Heart left ventricle (tissue), 16 donors: ENCODE results near the gene ZBTB40. TPM values are rescaled to one million over a fixed set of nuclear protein-coding genes. Genes with fewer than 3 reads are reported as not detected.
A peak's percentile ranks its signal among the peaks of the same experiment; 100 is the strongest.

ENCODE experiments used
- ATAC-seq, 4 donors: fragments of 200-7000 bp; cut with Tn5 transposase; one replicate each; pipeline ENCODE4 v1.9.1; 2020 to 2022; ENCODE audit warnings: moderate library complexity in 4 of 4, mild to moderate bottlenecking in 3 of 4, moderate number of reproducible peaks in 1 of 4
- DNase-seq, 5 donors: peaks; one replicate each; pipeline ENCODE4 v3.0.0-alpha.2; 2020
- H3K27ac ChIP-seq, 12 donors: fragments of 200-600 bp; sonication (generic) in 4 of 12; one replicate each; pipeline versions ENCODE4 v1.5.0 to v1.8.0; 2016 to 2022; ENCODE audit warnings: mild to moderate bottlenecking in 2 of 12
- H3K27me3 ChIP-seq, 9 donors: fragments of 200-600 bp; sonication (generic) in 2 of 9; one replicate each; pipeline versions ENCODE4 v1.5.1 to v1.8.0; 2016 to 2022; ENCODE audit warnings: mild to moderate bottlenecking in 3 of 9
- H3K36me3 ChIP-seq, 9 donors: fragments of 200-600 bp; sonication (generic) in 2 of 9; one replicate each; pipeline versions ENCODE4 v1.5.0 to v1.8.0; 2018 to 2022; ENCODE audit warnings: mild to moderate bottlenecking in 2 of 9
- H3K4me1 ChIP-seq, 12 donors: fragments of 200-600 bp; sonication (generic) in 4 of 12; one replicate each; pipeline versions ENCODE4 v1.5.0 to v1.8.0; 2016 to 2022; ENCODE audit warnings: mild to moderate bottlenecking in 3 of 12
- H3K4me3 ChIP-seq, 12 donors: fragments of 200-600 bp; sonication (generic) in 4 of 12; one replicate each; pipeline versions ENCODE4 v1.5.0 to v1.8.0; 2017 to 2022; ENCODE audit warnings: mild to moderate bottlenecking in 9 of 12, moderate library complexity in 4 of 12
- H3K9me3 ChIP-seq, 12 donors: fragments of 200-600 bp; sonication (generic) in 4 of 12; one replicate each; pipeline versions ENCODE4 v1.5.0 to v1.8.0; 2016 to 2022; ENCODE audit warnings: mild to moderate bottlenecking in 1 of 12
- CTCF ChIP-seq, 12 donors: fragments of 200-600 bp; sonication (generic) in 4 of 12; IDR thresholded peaks; one replicate each; pipeline versions ENCODE4 v1.5.0 to v1.8.0; 2018 to 2022; ENCODE audit warnings: antibody characterized with exemption in 12 of 12, mild to moderate bottlenecking in 5 of 12
- POLR2A ChIP-seq, 2 donors: fragments of 450-650 bp; IDR thresholded peaks; one replicate each; pipeline ENCODE4 v1.6.1; 2017; ENCODE audit warnings: antibody characterized with exemption in 2 of 2, mild to moderate bottlenecking in 2 of 2, moderate library complexity in 2 of 2
- WGBS, 4 donors: extraction: QIAGEN DNeasy Blood & Tissue Kit in 2 of 4; methylation state at CpG; one replicate each; pipeline versions ENCODE4 v1.1.5 to v1.1.7; 2013 to 2018; 5-methylcytosine and 5-hydroxymethylcytosine counted together
- intact Hi-C, 10 donors: fragments of 100-400 bp; cut with DNase I; formaldehyde crosslinking; loops; one replicate each; pipeline versions ENCODE4 v1.11.1 to v1.14.2; 2022
- polyA plus RNA-seq, 2 donors: library from polyadenylated mRNA; stranded (reverse); fragments of 200-250 nt; gene quantifications; one replicate each; pipeline ENCODE4 v1.2.3, GENCODE V29; 2013
- total RNA-seq, 9 donors: library from RNA; depleted of rRNA in 2 of 9; stranded (reverse); fragments of >200 nt in 2 of 9; fragmentation: NEBNext Ultra II Directional in 3 of 9; extraction: Animal tissue kit (Norgen Biotek cat#: 25700) in 3 of 9; gene quantifications; one replicate each; pipeline versions ENCODE4 v1.1.0 to v1.2.4, GENCODE V29; 2016 to 2023
- donor health status: ischemic (EF 13 %, LVEDD 7.1; RV severe dilation, severe dysfunction).
- donor health status: healthy with polysubstance abuse.
- donor health status: DM: no; HTN: yes; CAD: no.
- donor health status: DM: no; HTN: no; CAD: no.
- donor health status: ischemic (EF 25% LVEDD 6.9; RV normal size, moderate dysfunction).
- donor health status: ischemic (EF 25% LVEDD 5.7; RV mildly dilated, moderate dysfunction).
- donor health status: healthy.
- donor health status: DM: yes; HTN: yes; CAD: no.
- donor health status: ischemic (EF 35%, LVEDD 5.7; RV mildly dilated, moderate dysfunction).
- donor health status: nonischemic (EF 11% LVEDD 7.7; RV severe dilation, severe dysfunction).
- donor health status: DM: yes; HTN: yes; CAD: no.
- donor health status: PGD.
- donor health status: ischemic (EF 29% LVEDD 5.4; RV normal size, mild dysfunction).
- donor health status: nonischemic (EF 23%, LVEDD 6.1; RV moderate dilation, normal function).

ZBTB40 gene
- total and polyA plus RNA-seq, 11 donors, result 4.6 to 17.7 (median 15.1) TPM

GRCh38 chr1:22575532-22576149 is 124.0 kb downstream of the ZBTB40 start:
- no peak overlapping the region for H3K4me3 ChIP-seq
- peaks cover 0 to 20% (median 0%) of the 10 kb centered on the region in 9 donors for H3K27me3 ChIP-seq

GRCh38 chr1:22576150-22576544 is 124.5 kb downstream of the ZBTB40 start:
- WGBS, 4 donors, result 83 to 88% (median 86%) methylated on average over 14 to 23 of the region's 23 CpGs
- H3K9me3 ChIP-seq, result no peaks in the 10 kb centered on the region

More at GRCh38 chr1:22575532-22576149, 124.0 kb downstream of the ZBTB40 start:
- Histone ChIP-seq H3K9me3 (no peaks in the 10 kb centered on the region), H3K27ac (no peak overlapping the region), H3K4me1 (no peaks in the 10 kb centered on the region), H3K36me3 (no peaks in the 10 kb centered on the region)
- intact Hi-C loops, result no loop called here
- TF ChIP-seq CTCF (IDR thresholded peaks at IDR 0.05) (no peak), POLR2A (IDR thresholded peaks at IDR 0.05) (no peak)
- ATAC-seq (peak in 1 of 4 donors; percentile 59), DNase-seq (no peak)
- 24 to 38% (median 28%) methylated on average over 8 of the region's 8 CpGs for WGBS, 4 donors

DNA sequence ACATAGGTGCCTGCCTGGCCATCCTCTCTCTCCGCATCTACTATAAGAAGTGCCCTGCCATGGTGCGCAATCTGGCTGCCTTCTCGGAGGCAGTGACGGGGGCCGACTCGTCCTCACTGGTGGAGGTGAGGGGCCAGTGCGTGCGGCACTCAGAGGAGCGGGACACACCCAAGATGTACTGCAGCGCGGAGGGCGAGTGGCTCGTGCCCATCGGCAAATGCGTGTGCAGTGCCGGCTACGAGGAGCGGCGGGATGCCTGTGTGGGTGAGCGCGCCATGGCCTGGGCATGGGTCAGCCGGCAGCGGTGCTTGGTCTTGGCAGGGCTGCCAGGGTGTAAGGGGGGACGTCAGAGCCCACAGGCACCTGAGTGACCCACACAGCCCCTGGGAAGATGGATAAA is 125.0 kb downstream of the ZBTB40 start:
- no peak overlapping the region for H3K4me3 ChIP-seq
- no peaks in the 10 kb centered on the region for H3K4me1 ChIP-seq
- H3K27ac ChIP-seq, result no peak overlapping the region
- H3K27me3 ChIP-seq, result peaks cover 0 to 20% (median 0%) of the 10 kb centered on the region in 9 donors
- no peaks in the 10 kb centered on the region for H3K9me3 ChIP-seq
- 91 to 96% (median 92%) methylated on average over 21 to 24 of the region's 24 CpGs for WGBS, 4 donors
- H3K36me3 ChIP-seq, result no peaks in the 10 kb centered on the region
- TF ChIP-seq POLR2A (IDR thresholded peaks at IDR 0.05) (no peak), CTCF (IDR thresholded peaks at IDR 0.05) (no peak)
- no peak for ATAC-seq
- no peak for DNase-seq
- intact Hi-C loops, result no loop called here

More at GRCh38 chr1:22576150-22576544, 124.5 kb downstream of the ZBTB40 start:
- DNase-seq, result no peak
- no peak for ATAC-seq
- TF ChIP-seq CTCF (IDR thresholded peaks at IDR 0.05) (no peak), POLR2A (IDR thresholded peaks at IDR 0.05) (no peak)
- peaks cover 0 to 20% (median 0%) of the 10 kb centered on the region in 9 donors for H3K27me3 ChIP-seq
- H3K27ac ChIP-seq, result no peak overlapping the region
- intact Hi-C loops, result no loop called here
- no peak overlapping the region for H3K4me3 ChIP-seq
- H3K4me1 ChIP-seq, result no peaks in the 10 kb centered on the region
- H3K36me3 ChIP-seq, result no peaks in the 10 kb centered on the region

DNA sequence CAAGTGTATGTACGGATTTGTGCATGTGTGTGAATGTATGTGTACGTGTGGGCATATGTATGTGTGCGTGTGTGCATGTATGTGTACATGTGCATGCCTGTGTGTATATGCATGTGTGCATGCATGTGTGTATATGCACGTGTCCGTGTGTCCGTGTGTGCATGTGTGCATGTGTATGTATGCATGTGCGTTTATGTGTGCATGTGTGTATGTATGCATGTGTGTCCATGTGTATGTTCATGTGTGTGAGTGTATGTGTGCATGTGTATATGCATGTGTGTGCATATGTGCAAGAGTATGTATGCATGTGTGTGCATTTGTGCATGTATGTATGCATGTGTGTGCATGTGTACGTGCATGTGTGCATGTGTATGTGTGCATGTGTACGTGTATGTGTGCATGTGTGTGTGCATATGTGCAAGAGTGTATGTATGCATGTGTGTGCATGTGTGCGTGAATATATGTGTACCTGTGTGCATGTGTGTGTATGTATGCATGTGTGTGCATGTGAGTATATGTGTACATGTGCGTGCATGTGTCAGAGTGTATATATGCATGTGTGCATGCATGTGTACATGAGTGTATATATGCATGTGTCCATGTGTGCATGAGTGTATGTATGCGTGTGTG is 127.2 kb downstream of the ZBTB40 start:
- Histone ChIP-seq H3K9me3 (no peaks in the 10 kb centered on the region), H3K27ac (no peak overlapping the region), H3K4me3 (no peak overlapping the region), H3K4me1 (peaks cover 0 to 15% (median 6%) of the 10 kb centered on the region in 12 donors), H3K36me3 (no peaks in the 10 kb centered on the region), H3K27me3 (peaks cover 0 to 5% (median 0%) of the 10 kb centered on the region in 9 donors)
- DNase-seq (no peak), ATAC-seq (no peak)
- TF ChIP-seq CTCF (IDR thresholded peaks at IDR 0.05) (no peak), POLR2A (IDR thresholded peaks at IDR 0.05) (no peak)
- WGBS, 4 donors, result 83 to 98% (median 96%) methylated on average over 12 of the region's 12 CpGs
- intact Hi-C loops, result no loop called here
